Measurements from ENCODE around the gene MPO. TPM values are rescaled to one million over a fixed set of nuclear protein-coding genes. Genes with fewer than 3 reads are reported as not detected.

MPO gene
- total RNA-seq, 1 experiment from 2014 or later, result not detected

- Histone ChIP-seq H3K4ac (ENCODE audit: low read depth, low read length) (no peak overlapping the region), H3K23ac (ENCODE audit: insufficient read length, low read depth, low read length) (no peak overlapping the region), H2BK20ac (ENCODE audit: low read depth, low read length, poor library complexity, severe bottlenecking) (no peak overlapping the region), H3K9ac (ENCODE audit: extremely low read depth, insufficient read length, low read length) (no peak overlapping the region), H2BK12ac (ENCODE audit: insufficient read length, low read depth, low read length) (no peak overlapping the region), H3K18ac (ENCODE audit: insufficient read length, low read depth, low read length) (no peak overlapping the region), H4K5ac (ENCODE audit: insufficient read length, low read depth, low read length) (no peak overlapping the region), H3K23me2 (ENCODE audit: insufficient read length, low read depth, low read length, poor library complexity, severe bottlenecking) (no peaks in the 10 kb centered on the region), H3T11ph (ENCODE audit: low read length) (no peak overlapping the region), H3K27me3 (ENCODE audit: insufficient read depth, low read length) (0 out of 2 replicates have a peak, but pooled peaks cover 2% of the 10 kb centered on the region), H3K56ac (ENCODE audit: insufficient read length, low read depth, low read length) (no peak overlapping the region), H3K4me2 (ENCODE audit: insufficient read depth, insufficient read length, low read length) (no peak overlapping the region), H2BK15ac (ENCODE audit: low read depth, low read length) (no peak overlapping the region), H2BK5ac (ENCODE audit: insufficient read length, low read length) (no peak overlapping the region), H3K9me3 (ENCODE audit: control insufficient read depth, low read depth, low read length) (no peaks in the 10 kb centered on the region), H3K79me1 (ENCODE audit: insufficient read depth, low read depth, low read length, poor library complexity, severe bottlenecking) (no peaks in the 10 kb centered on the region), H2AK5ac (ENCODE audit: insufficient read length, low read length) (no peak overlapping the region), H3K4me1 (ENCODE audit: insufficient read depth, low read length) (no peaks in the 10 kb centered on the region), H3K27ac (ENCODE audit: insufficient read length, low read depth, low read length) (no peak overlapping the region), H2BK120ac (ENCODE audit: low read depth, low read length, poor library complexity, severe bottlenecking) (no peak overlapping the region), H4K91ac (ENCODE audit: insufficient read length, low read depth, low read length) (no peak overlapping the region), H3K14ac (ENCODE audit: insufficient read depth, low read length) (no peak overlapping the region), H3K79me2 (ENCODE audit: insufficient read depth, low read length) (no peaks in the 10 kb centered on the region), H4K8ac (replicated peaks; ENCODE audit: insufficient read length, low read depth, low read length) (no peak overlapping the region), H2AFZ (ENCODE audit: low read length) (no peak overlapping the region), H4K20me1 (ENCODE audit: control insufficient read depth, insufficient read depth, insufficient read length) (no peaks in the 10 kb centered on the region)
- no peaks in the 10 kb centered on the region for H3K9me3 Mint-ChIP-seq
- peaks cover 5 to 6% of the 10 kb centered on the region in 2 experiments; a peak in 3 of 4 replicates for H3K4me1 Mint-ChIP-seq
- TF ChIP-seq, protein P1, sequence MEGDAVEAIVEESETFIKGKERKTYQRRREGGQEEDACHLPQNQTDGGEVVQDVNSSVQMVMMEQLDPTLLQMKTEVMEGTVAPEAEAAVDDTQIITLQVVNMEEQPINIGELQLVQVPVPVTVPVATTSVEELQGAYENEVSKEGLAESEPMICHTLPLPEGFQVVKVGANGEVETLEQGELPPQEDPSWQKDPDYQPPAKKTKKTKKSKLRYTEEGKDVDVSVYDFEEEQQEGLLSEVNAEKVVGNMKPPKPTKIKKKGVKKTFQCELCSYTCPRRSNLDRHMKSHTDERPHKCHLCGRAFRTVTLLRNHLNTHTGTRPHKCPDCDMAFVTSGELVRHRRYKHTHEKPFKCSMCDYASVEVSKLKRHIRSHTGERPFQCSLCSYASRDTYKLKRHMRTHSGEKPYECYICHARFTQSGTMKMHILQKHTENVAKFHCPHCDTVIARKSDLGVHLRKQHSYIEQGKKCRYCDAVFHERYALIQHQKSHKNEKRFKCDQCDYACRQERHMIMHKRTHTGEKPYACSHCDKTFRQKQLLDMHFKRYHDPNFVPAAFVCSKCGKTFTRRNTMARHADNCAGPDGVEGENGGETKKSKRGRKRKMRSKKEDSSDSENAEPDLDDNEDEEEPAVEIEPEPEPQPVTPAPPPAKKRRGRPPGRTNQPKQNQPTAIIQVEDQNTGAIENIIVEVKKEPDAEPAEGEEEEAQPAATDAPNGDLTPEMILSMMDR (conservative IDR thresholded peaks at IDR 0.05), result no peak
- H3K27me3 Mint-ChIP-seq (ENCODE audit: low read depth), result peaks cover 74% of the 10 kb centered on the region
- DNase-seq, result no peak
- H3K36me3 Mint-ChIP-seq (ENCODE audit: insufficient read depth in 1 of 3, low read depth in 3 of 3), result no peaks in the 10 kb centered on the region
- H3K4me3 Mint-ChIP-seq, result no peak overlapping the region
- no peak overlapping the region for H3K27ac Mint-ChIP-seq
- no CpG with 5 or more reads among the region's 1 CpG for WGBS (ENCODE audit: extremely low coverage, insufficient read length, low lambda C conversion rate)
Measured at GRCh38 chr17:58235821-58236220, 44.9 kb downstream of the MPO start.
